IPS DF 6.9 (cell line): ENCODE data around the gene TTYH2.

Source experiments
- DNase-seq: peaks from one replicate; pipeline ENCODE4 v3.0.0-alpha.2; 2013; ENCODE audit warnings: low read depth, low spot score
- H3K27ac ChIP-seq: one replicate; pipeline ENCODE4 v1.5.1; 2013; ENCODE audit warnings: low read length, control low read depth
- H3K27me3 ChIP-seq: 2 replicates; pipeline ENCODE4 v1.6.1; 2013; ENCODE audit warnings: mild to moderate bottlenecking, low read length; ENCODE audit not compliant: control insufficient read depth, insufficient read depth
- H3K36me3 ChIP-seq: 2 replicates; pipeline ENCODE4 v1.6.1; 2013; ENCODE audit warnings: low read length; ENCODE audit not compliant: control insufficient read depth, insufficient read depth
- H3K4me1 ChIP-seq: 2 replicates; pipeline ENCODE4 v1.6.1; 2013; ENCODE audit warnings: low read length; ENCODE audit not compliant: control insufficient read depth, insufficient read depth
- H3K4me3 ChIP-seq: 2 replicates; pipeline ENCODE4 v1.5.1; 2013; ENCODE audit warnings: mild to moderate bottlenecking, low read length
- H3K9me3 ChIP-seq: 2 replicates; pipeline ENCODE4 v1.6.1; 2013; ENCODE audit warnings: low read length, inconsistent platforms; ENCODE audit not compliant: control insufficient read depth, insufficient read depth
- WGBS: extraction: QIAGEN DNeasy Blood & Tissue Kit; methylation state at CpG from one replicate; pipeline ENCODE4 v1.1.7; 2013; ENCODE audit warnings: mixed read lengths, missing lambda C conversion rate; ENCODE audit not compliant: insufficient read length, insufficient coverage; 5-methylcytosine and 5-hydroxymethylcytosine counted together

Gene TTYH2

GRCh38 chr17:74245871-74246270 is 32.5 kb downstream of the TTYH2 start:
- Histone ChIP-seq H3K27ac (no peak overlapping the region), H3K36me3 (no peaks in the 10 kb centered on the region), H3K4me3 (no peak overlapping the region), H3K27me3 (no peaks in the 10 kb centered on the region), H3K4me1 (peaks cover 7% of the 10 kb centered on the region), H3K9me3 (no peaks in the 10 kb centered on the region)
- no CpG with 5 or more reads among the region's 5 CpGs for WGBS
- no peak for DNase-seq

- WGBS, result no CpG with 5 or more reads among the region's 17 CpGs
- Histone ChIP-seq H3K4me1 (peaks cover 7% of the 10 kb centered on the region), H3K36me3 (no peaks in the 10 kb centered on the region), H3K27ac (no peak overlapping the region), H3K9me3 (no peaks in the 10 kb centered on the region), H3K4me3 (no peak overlapping the region), H3K27me3 (no peaks in the 10 kb centered on the region)
- DNase-seq, result no peak
Measured at GRCh38 chr17:74249590-74250270, 36.4 kb downstream of the TTYH2 start.

GRCh38 chr17:74250324-74250995 is 37.1 kb downstream of the TTYH2 start:
- no CpG with 5 or more reads among the region's 12 CpGs for WGBS
- Histone ChIP-seq H3K36me3 (no peaks in the 10 kb centered on the region), H3K9me3 (no peaks in the 10 kb centered on the region), H3K27me3 (no peaks in the 10 kb centered on the region), H3K4me1 (peaks cover 4% of the 10 kb centered on the region), H3K27ac (no peak overlapping the region), H3K4me3 (no peak overlapping the region)
- no peak for DNase-seq

- H3K27me3 ChIP-seq, result no peaks in the 10 kb centered on the region
- no peaks in the 10 kb centered on the region for H3K9me3 ChIP-seq
- H3K4me3 ChIP-seq, result no peak overlapping the region
- no CpG with 5 or more reads among the region's 8 CpGs for WGBS
- DNase-seq, result no peak
- H3K4me1 ChIP-seq, result peaks cover 2% of the 10 kb centered on the region; the same call in 1 of the 2 replicates
- no peak overlapping the region for H3K27ac ChIP-seq
- no peaks in the 10 kb centered on the region for H3K36me3 ChIP-seq
Measured at GRCh38 chr17:74251051-74251450, 37.7 kb downstream of the TTYH2 start.

GRCh38 chr17:74251569-74251968 is 38.2 kb downstream of the TTYH2 start:
- Histone ChIP-seq H3K9me3 (no peaks in the 10 kb centered on the region), H3K4me1 (peaks cover 2% of the 10 kb centered on the region; the same call in 1 of the 2 replicates), H3K36me3 (no peaks in the 10 kb centered on the region), H3K27me3 (no peaks in the 10 kb centered on the region), H3K4me3 (no peak overlapping the region), H3K27ac (no peak overlapping the region)
- no CpG with 5 or more reads among the region's 6 CpGs for WGBS
- DNase-seq, result no peak

- H3K27ac ChIP-seq, result no peak overlapping the region
- no peaks in the 10 kb centered on the region for H3K27me3 ChIP-seq
- H3K4me3 ChIP-seq, result no peak overlapping the region
- no peaks in the 10 kb centered on the region for H3K36me3 ChIP-seq
- WGBS, result no CpG with 5 or more reads among the region's 8 CpGs
- H3K4me1 ChIP-seq, result peaks cover 2% of the 10 kb centered on the region; the same call in 1 of the 2 replicates
- DNase-seq, result no peak
- no peaks in the 10 kb centered on the region for H3K9me3 ChIP-seq
Measured at GRCh38 chr17:74252211-74252610, 38.8 kb downstream of the TTYH2 start.

GRCh38 chr17:74253036-74253435 is 39.7 kb downstream of the TTYH2 start:
- no peak for DNase-seq
- no CpG with 5 or more reads among the region's 13 CpGs for WGBS
- Histone ChIP-seq H3K9me3 (no peaks in the 10 kb centered on the region), H3K27ac (no peak overlapping the region), H3K36me3 (no peaks in the 10 kb centered on the region), H3K4me1 (peaks cover 2% of the 10 kb centered on the region; the same call in 1 of the 2 replicates), H3K27me3 (no peaks in the 10 kb centered on the region), H3K4me3 (no peak overlapping the region)

- H3K36me3 ChIP-seq, result no peaks in the 10 kb centered on the region
- WGBS, result no CpG with 5 or more reads among the region's 10 CpGs
- no peak for DNase-seq
- no peaks in the 10 kb centered on the region for H3K27me3 ChIP-seq
- H3K4me3 ChIP-seq, result no peak overlapping the region
- H3K9me3 ChIP-seq, result no peaks in the 10 kb centered on the region
- H3K4me1 ChIP-seq, result peaks cover 5% of the 10 kb centered on the region
- no peak overlapping the region for H3K27ac ChIP-seq
Measured at GRCh38 chr17:74257311-74257710, 43.9 kb downstream of the TTYH2 start.

- DNase-seq, result no peak
- Histone ChIP-seq H3K27me3 (no peaks in the 10 kb centered on the region), H3K36me3 (no peaks in the 10 kb centered on the region), H3K27ac (no peak overlapping the region), H3K9me3 (no peaks in the 10 kb centered on the region), H3K4me3 (no peak overlapping the region), H3K4me1 (peaks cover 5% of the 10 kb centered on the region)
- WGBS, result no CpG with 5 or more reads among the region's 21 CpGs
Measured at GRCh38 chr17:74259667-74260524, 46.5 kb downstream of the TTYH2 start.

GRCh38 chr17:74260525-74260850 is 47.1 kb downstream of the TTYH2 start:
- DNase-seq, result peak; percentile 22
- no peaks in the 10 kb centered on the region for H3K27me3 ChIP-seq
- WGBS, result no CpG with 5 or more reads among the region's 6 CpGs
- H3K4me1 ChIP-seq, result peaks cover 5% of the 10 kb centered on the region
- no peaks in the 10 kb centered on the region for H3K9me3 ChIP-seq
- H3K4me3 ChIP-seq, result no peak overlapping the region
- no peak overlapping the region for H3K27ac ChIP-seq
- H3K36me3 ChIP-seq, result no peaks in the 10 kb centered on the region
